Activated naive CD4-positive, alpha-beta T cell treated with anti-CD3 and anti-CD28 coated beads, Interleukin-2, amount 10 ng/mL, durations not matched to agents 7 days and 5 days (primary cell): ENCODE results near the gene OXSR1.
"Not testable (repeated sequence)": the region's sequence is repeated elsewhere in the genome, so short reads cannot be mapped to it uniquely, and the experiment has no call there.

Experiments used
- CTCF ChIA-PET: fragments of 350-600 bp; sonication (Branson Sonifier 250); formaldehyde crosslinking; loops from one replicate; lab custom pipeline; 2021; ENCODE audit warnings: antibody characterized with exemption; lab: Charles Lee
- DNase-seq: peaks from one replicate; pipeline ENCODE4 v3.0.0-alpha.2; 2020
- H3K27ac Mint-ChIP-seq: one replicate; pipeline ENCODE4 v1.8.0; 2021; ENCODE audit warnings: mild to moderate bottlenecking, moderate library complexity, mixed read lengths
- H3K27me3 Mint-ChIP-seq: one replicate; pipeline ENCODE4 v1.8.0; 2021; ENCODE audit warnings: mild to moderate bottlenecking, mixed read lengths
- H3K36me3 Mint-ChIP-seq: one replicate; pipeline ENCODE4 v1.8.0; 2021; ENCODE audit warnings: mixed read lengths
- H3K4me1 Mint-ChIP-seq: one replicate; pipeline ENCODE4 v1.8.0; 2021; ENCODE audit warnings: mixed read lengths
- H3K4me3 Mint-ChIP-seq: one replicate; pipeline ENCODE4 v1.8.0; 2021; ENCODE audit warnings: mild to moderate bottlenecking, moderate library complexity, mixed read lengths
- H3K9me3 Mint-ChIP-seq: one replicate; pipeline ENCODE4 v1.8.0; 2021; ENCODE audit warnings: mixed read lengths

The OXSR1 gene

GRCh38 chr3:38154625-38155255 is 10.6 kb upstream of the OXSR1 start:
- CTCF ChIA-PET, result interaction anchor here (3.7 kb wide), 1 partner anchor 8 kb away, joined by 15 read pairs; no protein-coding TSS in a partner anchor
- Mint-ChIP-seq H3K4me1 (peaks cover 23% of the 10 kb centered on the region), H3K4me3 (no peak overlapping the region), H3K27ac (no peak overlapping the region), H3K9me3 (peaks cover 2% of the 10 kb centered on the region), H3K27me3 (no peaks in the 10 kb centered on the region), H3K36me3 (no peaks in the 10 kb centered on the region)
- DNase-seq, result no peak

GRCh38 chr3:38155825-38156224 is 9.5 kb upstream of the OXSR1 start:
- H3K27me3 Mint-ChIP-seq, result no peaks in the 10 kb centered on the region
- CTCF ChIA-PET, result interaction anchor here (0.7 kb wide), 1 partner anchor 106 kb away, joined by 3 read pairs; no protein-coding TSS in a partner anchor
- no peak overlapping the region for H3K27ac Mint-ChIP-seq
- H3K9me3 Mint-ChIP-seq, result no peaks in the 10 kb centered on the region
- no peak for DNase-seq
- H3K4me3 Mint-ChIP-seq, result no peak overlapping the region
- peaks cover 18% of the 10 kb centered on the region for H3K4me1 Mint-ChIP-seq
- H3K36me3 Mint-ChIP-seq, result no peaks in the 10 kb centered on the region

- no peak overlapping the region for H3K4me3 Mint-ChIP-seq
- CTCF ChIA-PET, result no interaction called here
- H3K4me1 Mint-ChIP-seq, result peaks cover 6% of the 10 kb centered on the region
- no peaks in the 10 kb centered on the region for H3K9me3 Mint-ChIP-seq
- no peaks in the 10 kb centered on the region for H3K27me3 Mint-ChIP-seq
- DNase-seq, result no peak
- no peak overlapping the region for H3K27ac Mint-ChIP-seq
- H3K36me3 Mint-ChIP-seq, result no peaks in the 10 kb centered on the region
Measured at GRCh38 chr3:38157117-38157516, 8.2 kb upstream of the OXSR1 start.

- CTCF ChIA-PET, result no interaction called here
- no peaks in the 10 kb centered on the region for H3K9me3 Mint-ChIP-seq
- H3K27me3 Mint-ChIP-seq, result no peaks in the 10 kb centered on the region
- peaks cover 2% of the 10 kb centered on the region for H3K4me1 Mint-ChIP-seq
- no peaks in the 10 kb centered on the region for H3K36me3 Mint-ChIP-seq
- no peak overlapping the region for H3K27ac Mint-ChIP-seq
- no peak overlapping the region for H3K4me3 Mint-ChIP-seq
- DNase-seq, result no peak
Measured at GRCh38 chr3:38157595-38157994, 7.7 kb upstream of the OXSR1 start.

- Mint-ChIP-seq H3K27ac (no peak overlapping the region), H3K4me1 (peaks cover 7% of the 10 kb centered on the region), H3K4me3 (no peak overlapping the region), H3K9me3 (no peaks in the 10 kb centered on the region), H3K36me3 (no peaks in the 10 kb centered on the region), H3K27me3 (no peaks in the 10 kb centered on the region)
- CTCF ChIA-PET, result no interaction called here
- DNase-seq, result no peak
Measured at GRCh38 chr3:38158472-38158871, 6.9 kb upstream of the OXSR1 start.

- H3K4me3 Mint-ChIP-seq, H3K27ac Mint-ChIP-seq, H3K9me3 Mint-ChIP-seq, DNase-seq, H3K27me3 Mint-ChIP-seq, CTCF ChIA-PET, H3K36me3 Mint-ChIP-seq: not testable (repeated sequence)
- H3K4me1 Mint-ChIP-seq, result peaks cover 21% of the 10 kb centered on the region
Measured at GRCh38 chr3:38160704-38161103, 4.6 kb upstream of the OXSR1 start.

- peak overlapping the region; percentile 99 for H3K27ac Mint-ChIP-seq
Measured at GRCh38 chr3:38163117-38163840, 2.1 kb upstream of the OXSR1 start.

GRCh38 chr3:38163841-38164642 is 1.3 kb upstream of the OXSR1 start:
- H3K27me3 Mint-ChIP-seq, result peaks cover 3% of the 10 kb centered on the region
- CTCF ChIA-PET, result interaction anchor here (0.7 to 2.0 kb wide), 11 partner anchors 10 to 182 kb away, joined by 3 to 15 read pairs (median 3); partner anchors contain the start of genes MYD88 and XYLB
- no peaks in the 10 kb centered on the region for H3K9me3 Mint-ChIP-seq
- H3K27ac Mint-ChIP-seq, result peak overlapping the region; percentile 99
- DNase-seq, result no peak
- H3K4me1 Mint-ChIP-seq, result peaks cover 51% of the 10 kb centered on the region
- peak overlapping the region; percentile 90 for H3K4me3 Mint-ChIP-seq
- peaks cover 25% of the 10 kb centered on the region for H3K36me3 Mint-ChIP-seq

More at GRCh38 chr3:38163117-38163840, 2.1 kb upstream of the OXSR1 start:
- CTCF ChIA-PET, result interaction anchor here (0.7 to 2.0 kb wide), 7 partner anchors 10 to 182 kb away, joined by 3 to 15 read pairs (median 3); partner anchors contain the start of gene MYD88
- no peaks in the 10 kb centered on the region for H3K9me3 Mint-ChIP-seq
- peak; percentile 39 for DNase-seq
- H3K36me3 Mint-ChIP-seq, result peaks cover 25% of the 10 kb centered on the region
- peak overlapping the region; percentile 32 for H3K4me3 Mint-ChIP-seq
- H3K27me3 Mint-ChIP-seq, result peaks cover 3% of the 10 kb centered on the region
- H3K4me1 Mint-ChIP-seq, result peaks cover 44% of the 10 kb centered on the region

- Mint-ChIP-seq H3K9me3 (no peaks in the 10 kb centered on the region), H3K36me3 (peaks cover 25% of the 10 kb centered on the region), H3K4me3 (peak overlapping the region; percentile 90), H3K27me3 (peaks cover 3% of the 10 kb centered on the region), H3K27ac (peak overlapping the region; percentile 99), H3K4me1 (peaks cover 57% of the 10 kb centered on the region)
- CTCF ChIA-PET, result interaction anchor here (0.7 to 1.5 kb wide), 6 partner anchors 10 to 182 kb away, joined by 3 to 6 read pairs (median 3); partner anchors contain the start of gene XYLB
- DNase-seq, result no peak
Measured at GRCh38 chr3:38164643-38164951, 740 bp upstream of the OXSR1 start.

- peaks cover 32% of the 10 kb centered on the region for H3K36me3 Mint-ChIP-seq
Measured at GRCh38 chr3:38165722-38166387, 518 bp downstream of the OXSR1 start.

GRCh38 chr3:38167591-38167990 is 2.3 kb downstream of the OXSR1 start:
- Mint-ChIP-seq H3K4me1 (peaks cover 79% of the 10 kb centered on the region), H3K4me3 (peak overlapping the region; percentile 90), H3K9me3 (no peaks in the 10 kb centered on the region), H3K27me3 (peaks cover 3% of the 10 kb centered on the region), H3K36me3 (peaks cover 38% of the 10 kb centered on the region), H3K27ac (peak overlapping the region; percentile 17)
- DNase-seq, result no peak
- CTCF ChIA-PET, result no interaction called here

More at GRCh38 chr3:38165722-38166387, 518 bp downstream of the OXSR1 start:
- Mint-ChIP-seq H3K4me1 (peaks cover 65% of the 10 kb centered on the region), H3K4me3 (peak overlapping the region; percentile 90), H3K9me3 (no peaks in the 10 kb centered on the region), H3K27ac (peak overlapping the region; percentile 99), H3K27me3 (peaks cover 3% of the 10 kb centered on the region)
- DNase-seq, result no peak
- CTCF ChIA-PET, result interaction anchor here (1.1 to 1.5 kb wide), 2 partner anchors 16 to 26 kb away, joined by 4 to 6 read pairs; no protein-coding TSS in a partner anchor

- no peaks in the 10 kb centered on the region for H3K9me3 Mint-ChIP-seq
- H3K4me3 Mint-ChIP-seq, result no peak overlapping the region
- peaks cover 38% of the 10 kb centered on the region for H3K36me3 Mint-ChIP-seq
- CTCF ChIA-PET, result no interaction called here
- H3K4me1 Mint-ChIP-seq, result peaks cover 81% of the 10 kb centered on the region
- no peak overlapping the region for H3K27ac Mint-ChIP-seq
- no peak for DNase-seq
- H3K27me3 Mint-ChIP-seq, result peaks cover 3% of the 10 kb centered on the region
Measured at GRCh38 chr3:38168151-38169026, 3.1 kb downstream of the OXSR1 start.

GRCh38 chr3:38169027-38169317 is 3.6 kb downstream of the OXSR1 start:
- Mint-ChIP-seq H3K9me3 (no peaks in the 10 kb centered on the region), H3K36me3 (peaks cover 38% of the 10 kb centered on the region), H3K27me3 (peaks cover 3% of the 10 kb centered on the region), H3K4me1 (peaks cover 81% of the 10 kb centered on the region), H3K4me3 (no peak overlapping the region), H3K27ac (no peak overlapping the region)
- CTCF ChIA-PET, result no interaction called here
- DNase-seq, result no peak
